HEK293 (cell line): ENCODE data around the gene ITSN2.

Experiments
- ZNF121 ChIP-seq: fragments of 450-650 bp; formaldehyde crosslinking; IDR thresholded peaks from 2 replicates; pipeline ENCODE4 v1.5.1; 2016; ENCODE audit warnings: missing biosample characterization, missing genetic modification characterization
- ZNF776 ChIP-seq: fragments of 450-650 bp; formaldehyde crosslinking; IDR thresholded peaks from 2 replicates; pipeline ENCODE4 v1.5.0; 2017; ENCODE audit warnings: missing biosample characterization, missing genetic modification characterization, borderline replicate concordance

- no peak for TF ChIP-seq ZNF121 (tag by site-specific recombination)
- TF ChIP-seq ZNF776, result no peak
Measured at GRCh38 chr2:24392542-24393059, 32.3 kb upstream of the ITSN2 start.
